GM12891 (cell line): ENCODE measurements around the gene PPARG.

Source experiments
- DNase-seq: peaks from one replicate; pipeline ENCODE4 v3.0.0; 2011; ENCODE audit warnings: low spot score; ENCODE audit not compliant: insufficient read length
- FAIRE-seq: peaks from 2 replicates; lab custom pipeline; 2011; peaks lifted over from hg19 to GRCh38; lab: Jason Lieb, UNC
- PAX5 ChIP-seq: IDR thresholded peaks from 2 replicates; pipeline ENCODE4 v1.6.1; 2011; ENCODE audit warnings: low read length, moderate library complexity, mild to moderate bottlenecking; ENCODE audit not compliant: insufficient read depth, severe bottlenecking
- POLR2A ChIP-seq: IDR thresholded peaks from 2 replicates; pipeline ENCODE4 v1.6.1; 2011; ENCODE audit warnings: low read depth, low read length, control low read depth
- POLR2AphosphoS5 ChIP-seq: IDR thresholded peaks from 2 replicates; pipeline ENCODE4 v1.6.1; 2011; ENCODE audit warnings: low read depth, low read length, control low read depth
- POU2F2 ChIP-seq: IDR thresholded peaks from 2 replicates; pipeline ENCODE4 v1.6.1; 2011; ENCODE audit warnings: low read depth, mild to moderate bottlenecking, control low read depth, low read length, moderate library complexity
- SPI1 ChIP-seq: IDR thresholded peaks from 2 replicates; pipeline ENCODE4 v1.6.1; 2011; ENCODE audit warnings: low read depth, low read length, control low read depth
- TAF1 ChIP-seq: IDR thresholded peaks from 2 replicates; pipeline ENCODE4 v1.6.1; 2011; ENCODE audit warnings: low read depth, low read length, control low read depth

The PPARG gene

DNA sequence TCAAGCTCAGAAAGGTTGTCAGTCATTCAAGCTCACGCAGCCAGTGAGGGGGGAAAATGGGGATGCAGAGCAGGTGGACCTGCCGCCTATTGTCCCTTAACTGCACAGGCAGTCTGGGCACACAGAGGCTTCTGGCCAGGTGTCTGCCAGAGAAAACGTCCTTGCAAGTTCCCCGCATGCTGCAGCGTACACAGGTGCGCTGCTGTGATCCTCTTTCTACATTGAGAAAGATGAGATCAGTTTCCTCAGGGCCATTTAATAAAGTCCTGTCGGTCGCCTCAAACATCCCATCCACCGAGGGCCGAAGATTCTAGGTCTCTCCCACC lies 195.0 kb downstream of the PPARG start:
- DNase-seq, result no peak
- no peak for TF ChIP-seq POU2F2
- TF ChIP-seq TAF1, result no peak
- TF ChIP-seq PAX5, result no peak
- no peak for TF ChIP-seq SPI1
- TF ChIP-seq POLR2AphosphoS5, result no peak
- no peak for TF ChIP-seq POLR2A

More for the DNA sequence above, 195.0 kb downstream of the PPARG start:
- FAIRE-seq, result no peak
